ENCODE data around the gene WDR90. TPM values are rescaled to one million over a fixed set of nuclear protein-coding genes. Genes with fewer than 3 reads are reported as not detected.

The WDR90 gene
- total and polyA plus RNA-seq, 7 donors, result 4.0 to 9.7 (median 8.0) TPM

DNA sequence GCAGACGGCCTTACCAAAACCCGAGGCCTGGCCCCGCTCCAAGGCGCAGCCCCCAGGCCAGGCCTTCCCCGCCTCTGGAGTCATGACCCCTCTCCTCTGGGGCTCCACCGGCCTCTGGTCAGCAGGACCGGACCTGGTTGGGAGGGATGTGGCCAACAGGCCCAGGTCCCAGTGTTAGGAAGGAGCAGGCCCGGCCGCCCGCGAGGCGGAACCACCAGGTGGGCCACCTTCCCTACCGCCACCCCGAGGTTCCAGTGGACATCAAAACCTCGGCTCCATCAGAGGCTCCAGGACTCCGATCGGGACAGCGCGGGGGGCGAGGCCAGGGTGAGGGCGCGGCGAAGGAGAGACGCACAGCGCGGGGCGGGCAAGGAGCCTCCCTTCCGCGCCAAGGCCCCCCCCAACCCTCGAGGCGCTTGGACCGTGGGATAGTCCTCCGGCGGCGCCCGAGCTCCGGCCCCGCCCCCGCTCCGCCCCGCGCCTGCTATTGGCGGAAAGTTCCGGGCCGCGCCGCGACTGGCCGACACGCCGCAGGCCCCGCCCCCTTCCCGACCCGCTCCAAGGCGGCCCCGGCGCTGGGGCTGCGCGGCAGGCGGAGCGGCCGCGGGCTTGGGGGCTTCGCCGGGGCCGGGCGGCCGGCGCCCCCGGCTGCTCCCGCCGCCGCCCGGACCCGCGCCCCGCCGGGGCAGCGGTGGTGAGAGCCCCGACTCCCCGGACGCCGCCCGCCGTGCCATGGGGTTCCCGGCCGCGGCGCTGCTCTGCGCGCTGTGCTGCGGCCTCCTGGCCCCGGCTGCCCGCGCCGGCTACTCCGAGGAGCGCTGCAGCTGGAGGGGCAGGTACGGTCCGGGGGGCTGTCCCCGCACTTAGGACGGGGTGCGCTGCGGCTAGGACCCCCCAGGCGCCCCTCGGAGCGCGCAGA is 65.7 kb downstream of the WDR90 start, which contains the start of gene METRN:
TSS of gene METRN (plus strand) at position 561 of the 919 bp plus-strand sequence. CDS start at position 733, 172 bp downstream.
- intact Hi-C loops (cut with DNase I), result loop anchor here in 1 of 2 donors (5.0 kb wide), 2 partner anchors 72 to 342 kb away; partner anchors contain the start of genes CHTF18 and RPUSD1
- Histone ChIP-seq H3K4me3 (peak within 1 kb of the TSS; percentile 74), H3K36me3 (ENCODE audit: insufficient read depth in 1 of 2, low read depth in 1 of 2) (no peaks in the 10 kb centered on the region), H3K27ac (no peak within 1 kb of the TSS), H3K27me3 (ENCODE audit: insufficient read depth in 3 of 3, low read length in 2 of 3) (peaks cover 0 to 18% (median 9%) of the 10 kb centered on the region in 3 donors), H3K9me3 (no peaks in the 10 kb centered on the region), H3K4me1 (peaks cover 12% of the 10 kb centered on the region)
- 4 to 15% (median 7%) methylated on average over 23 to 108 of the region's 108 CpGs for WGBS, 3 donors
- peak; percentile 90 to 91 (median 90) for ATAC-seq
- TF ChIP-seq, protein P1, sequence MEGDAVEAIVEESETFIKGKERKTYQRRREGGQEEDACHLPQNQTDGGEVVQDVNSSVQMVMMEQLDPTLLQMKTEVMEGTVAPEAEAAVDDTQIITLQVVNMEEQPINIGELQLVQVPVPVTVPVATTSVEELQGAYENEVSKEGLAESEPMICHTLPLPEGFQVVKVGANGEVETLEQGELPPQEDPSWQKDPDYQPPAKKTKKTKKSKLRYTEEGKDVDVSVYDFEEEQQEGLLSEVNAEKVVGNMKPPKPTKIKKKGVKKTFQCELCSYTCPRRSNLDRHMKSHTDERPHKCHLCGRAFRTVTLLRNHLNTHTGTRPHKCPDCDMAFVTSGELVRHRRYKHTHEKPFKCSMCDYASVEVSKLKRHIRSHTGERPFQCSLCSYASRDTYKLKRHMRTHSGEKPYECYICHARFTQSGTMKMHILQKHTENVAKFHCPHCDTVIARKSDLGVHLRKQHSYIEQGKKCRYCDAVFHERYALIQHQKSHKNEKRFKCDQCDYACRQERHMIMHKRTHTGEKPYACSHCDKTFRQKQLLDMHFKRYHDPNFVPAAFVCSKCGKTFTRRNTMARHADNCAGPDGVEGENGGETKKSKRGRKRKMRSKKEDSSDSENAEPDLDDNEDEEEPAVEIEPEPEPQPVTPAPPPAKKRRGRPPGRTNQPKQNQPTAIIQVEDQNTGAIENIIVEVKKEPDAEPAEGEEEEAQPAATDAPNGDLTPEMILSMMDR (IDR thresholded peaks at IDR 0.05), result no peak
- DNase-seq, result peak; percentile 95 to 96

DNA sequence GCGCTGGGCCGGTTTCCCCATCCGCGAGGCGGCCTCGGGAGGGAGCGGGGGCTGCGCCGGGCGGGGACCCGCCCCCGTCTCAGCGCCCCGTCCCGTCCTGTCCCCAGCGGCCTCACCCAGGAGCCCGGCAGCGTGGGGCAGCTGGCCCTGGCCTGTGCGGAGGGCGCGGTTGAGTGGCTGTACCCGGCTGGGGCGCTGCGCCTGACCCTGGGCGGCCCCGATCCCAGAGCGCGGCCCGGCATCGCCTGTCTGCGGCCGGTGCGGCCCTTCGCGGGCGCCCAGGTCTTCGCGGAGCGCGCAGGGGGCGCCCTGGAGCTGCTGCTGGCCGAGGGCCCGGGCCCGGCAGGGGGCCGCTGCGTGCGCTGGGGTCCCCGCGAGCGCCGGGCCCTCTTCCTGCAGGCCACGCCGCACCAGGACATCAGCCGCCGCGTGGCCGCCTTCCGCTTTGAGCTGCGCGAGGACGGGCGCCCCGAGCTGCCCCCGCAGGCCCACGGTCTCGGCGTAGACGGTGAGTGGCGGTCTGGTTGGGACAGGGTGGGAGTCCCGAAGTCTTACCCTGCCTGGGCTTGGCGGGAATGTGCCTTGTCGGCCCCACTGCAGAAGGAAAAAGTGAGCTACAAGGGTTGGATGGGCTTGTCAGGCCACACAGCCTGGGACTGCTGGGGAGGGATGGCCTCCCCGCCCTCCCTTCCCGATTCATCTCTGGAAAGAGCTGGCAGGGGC is 66.5 kb downstream of the WDR90 start:
- peaks cover 0 to 10% (median 3%) of the 10 kb centered on the region in 3 donors for H3K27me3 ChIP-seq (ENCODE audit: insufficient read depth in 3 of 3, low read length in 2 of 3)
- peak overlapping the region; percentile 74 for H3K4me3 ChIP-seq
- 0 to 2% (median 1%) methylated on average over 58 to 74 of the region's 74 CpGs for WGBS, 3 donors
- intact Hi-C loops (cut with DNase I), result no loop called here
- no peak overlapping the region for H3K27ac ChIP-seq
- H3K4me1 ChIP-seq, result peaks cover 18% of the 10 kb centered on the region
- TF ChIP-seq, protein P1 (IDR thresholded peaks at IDR 0.05), result no peak
- DNase-seq, result no peak
- H3K9me3 ChIP-seq, result no peaks in the 10 kb centered on the region
- no peaks in the 10 kb centered on the region for H3K36me3 ChIP-seq (ENCODE audit: insufficient read depth in 1 of 2, low read depth in 1 of 2)
- no peak for ATAC-seq

DNA sequence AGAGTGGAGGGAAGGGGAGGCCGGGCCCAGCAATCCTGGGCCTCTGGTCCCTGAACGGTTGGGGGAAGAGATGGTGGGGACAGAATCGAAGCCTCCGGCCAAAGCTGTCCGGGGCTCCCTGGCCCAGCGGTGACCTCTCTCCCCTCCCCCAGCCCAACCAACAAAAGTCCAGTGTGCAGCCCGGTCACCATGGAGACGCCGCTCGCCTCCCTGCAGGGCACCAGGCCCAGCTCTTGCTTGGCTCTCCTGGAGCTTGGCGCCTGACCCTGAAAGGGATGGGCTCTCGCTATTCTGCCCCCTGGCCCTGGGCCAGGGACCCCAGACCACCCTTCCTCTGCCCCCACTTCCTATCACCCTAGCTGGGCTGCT is 67.0 kb downstream of the WDR90 start:
- H3K27me3 ChIP-seq (ENCODE audit: insufficient read depth in 3 of 3, low read length in 2 of 3), result peaks cover 0 to 4% (median 2%) of the 10 kb centered on the region in 3 donors
- peaks cover 18% of the 10 kb centered on the region for H3K4me1 ChIP-seq
- no peaks in the 10 kb centered on the region for H3K36me3 ChIP-seq (ENCODE audit: insufficient read depth in 1 of 2, low read depth in 1 of 2)
- intact Hi-C loops (cut with DNase I), result no loop called here
- DNase-seq, result no peak
- H3K9me3 ChIP-seq, result no peaks in the 10 kb centered on the region
- TF ChIP-seq, protein P1 (IDR thresholded peaks at IDR 0.05), result no peak
- no peak for ATAC-seq
- H3K4me3 ChIP-seq, result peak overlapping the region; percentile 74
- no peak overlapping the region for H3K27ac ChIP-seq
- WGBS, 3 donors, result 10 to 36% (median 17%) methylated on average over 2 to 12 of the region's 12 CpGs

DNA sequence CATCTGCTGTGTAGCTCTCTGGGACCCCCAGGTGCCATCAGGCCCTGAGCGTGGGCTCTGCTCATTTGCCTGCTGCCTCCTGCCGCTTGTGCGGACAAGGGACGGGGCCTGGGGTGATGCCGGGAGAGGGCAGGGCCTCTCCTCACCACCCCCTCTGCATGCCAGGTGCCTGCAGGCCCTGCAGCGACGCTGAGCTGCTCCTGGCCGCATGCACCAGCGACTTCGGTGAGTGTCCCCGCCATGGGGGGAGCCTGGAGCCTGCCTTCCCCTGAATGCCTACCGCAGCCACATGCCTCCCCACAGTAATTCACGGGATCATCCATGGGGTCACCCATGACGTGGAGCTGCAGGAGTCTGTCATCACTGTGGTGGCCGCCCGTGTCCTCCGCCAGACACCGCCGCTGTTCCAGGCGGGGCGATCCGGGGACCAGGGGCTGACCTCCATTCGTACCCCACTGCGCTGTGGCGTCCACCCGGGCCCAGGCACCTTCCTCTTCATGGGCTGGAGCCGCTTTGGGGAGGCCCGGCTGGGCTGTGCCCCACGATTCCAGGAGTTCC is 67.7 kb downstream of the WDR90 start:
- TF ChIP-seq, protein P1 (IDR thresholded peaks at IDR 0.05), result no peak
- H3K9me3 ChIP-seq, result no peaks in the 10 kb centered on the region
- peaks cover 24% of the 10 kb centered on the region for H3K4me1 ChIP-seq
- DNase-seq, result no peak
- no peak for ATAC-seq
- H3K27me3 ChIP-seq (ENCODE audit: insufficient read depth in 3 of 3, low read length in 2 of 3), result peaks cover 0 to 2% (median 0%) of the 10 kb centered on the region in 3 donors
- intact Hi-C loops (cut with DNase I), result no loop called here
- no peak overlapping the region for H3K27ac ChIP-seq
- no peak overlapping the region for H3K4me3 ChIP-seq
- peaks cover 0 to under 1% of the 10 kb centered on the region in 2 donors for H3K36me3 ChIP-seq (ENCODE audit: insufficient read depth in 1 of 2, low read depth in 1 of 2)
- 86 to 88% (median 87%) methylated on average over 26 to 29 of the region's 29 CpGs for WGBS, 3 donors

Other genes starting within 250 kb of the WDR90 start
- gene DECR2, start 247.5 kb upstream of the WDR90 start, total RNA-seq, result 10 to 100 TPM; 13.9 to 22.9 (median 19.6) TPM
- gene DECR2, start 247.5 kb upstream of the WDR90 start, polyA plus RNA-seq, result 10 to 100 TPM; 14.1 to 18.1 (median 15.8) TPM
- 10 to 100 TPM; 44.7 to 89.5 (median 71.5) TPM for gene RAB11FIP3, start 223.7 kb upstream of the WDR90 start, total RNA-seq
- gene RAB11FIP3, start 223.7 kb upstream of the WDR90 start, polyA plus RNA-seq, result 10 to 100 TPM; 20.3 to 26.1 (median 26.1) TPM
- 10 to 100 TPM; 15.5 to 32.1 (median 26.8) TPM for gene CAPN15, start 121.7 kb upstream of the WDR90 start, total RNA-seq
- gene CAPN15, start 121.7 kb upstream of the WDR90 start, polyA plus RNA-seq, result 10 to 100 TPM; 14.9 to 26.4 (median 22.6) TPM
- not detected for gene PRR35, start 89.0 kb upstream of the WDR90 start, total RNA-seq
- not detected for gene PRR35, start 89.0 kb upstream of the WDR90 start, polyA plus RNA-seq
- under 1 TPM in 3 of 4 donors, not detected in 1; 0.19 to 0.39 (median 0.27) TPM for gene NHLRC4, start 82.4 kb upstream of the WDR90 start, total RNA-seq
- under 1 TPM; 0.06 to 0.38 (median 0.27) TPM for gene NHLRC4, start 82.4 kb upstream of the WDR90 start, polyA plus RNA-seq
- gene PIGQ, start 79.4 kb upstream of the WDR90 start, total RNA-seq, result 10 to 100 TPM; 18.3 to 26.3 (median 22.0) TPM
- 10 to 100 TPM; 26.5 to 39.9 (median 27.2) TPM for gene PIGQ, start 79.4 kb upstream of the WDR90 start, polyA plus RNA-seq
- 10 to 100 TPM; 12.3 to 20.2 (median 14.4) TPM for gene RAB40C, start 59.3 kb upstream of the WDR90 start, total RNA-seq
- 10 to 100 TPM; 14.7 to 16.3 (median 15.7) TPM for gene RAB40C, start 59.3 kb upstream of the WDR90 start, polyA plus RNA-seq
- 1 to 10 TPM in 2 of 4 donors, under 1 TPM in 2; 0.30 to 2.0 (median 0.82) TPM for gene WFIKKN1, start 18.4 kb upstream of the WDR90 start, total RNA-seq
- under 1 TPM; 0.31 to 0.61 (median 0.36) TPM for gene WFIKKN1, start 18.4 kb upstream of the WDR90 start, polyA plus RNA-seq
- gene METTL26, start 13.1 kb upstream of the WDR90 start, total RNA-seq, result 10 to 100 TPM; 42.4 to 55.6 (median 48.4) TPM
- 10 to 100 TPM; 90.8 to 97.8 (median 96.4) TPM for gene METTL26, start 13.1 kb upstream of the WDR90 start, polyA plus RNA-seq
- 10 to 100 TPM; 61.6 to 80.2 (median 68.9) TPM for gene MCRIP2, start 7.5 kb upstream of the WDR90 start, total RNA-seq
- 100 to 1,000 TPM in 2 of 3 donors, 10 to 100 TPM in 1; 95.1 to 124 (median 108) TPM for gene MCRIP2, start 7.5 kb upstream of the WDR90 start, polyA plus RNA-seq
- 10 to 100 TPM; 38.8 to 56.8 (median 48.8) TPM for gene RHOT2, start 18.8 kb downstream of the WDR90 start, total RNA-seq
- 10 to 100 TPM; 47.7 to 75.8 (median 52.6) TPM for gene RHOT2, start 18.8 kb downstream of the WDR90 start, polyA plus RNA-seq
- under 1 TPM; 0.13 to 0.42 (median 0.29) TPM for gene RHBDL1, start 26.3 kb downstream of the WDR90 start, total RNA-seq
- gene RHBDL1, start 26.3 kb downstream of the WDR90 start, polyA plus RNA-seq, result under 1 TPM; 0.06 to 0.08 (median 0.08) TPM
- gene STUB1, start 31.0 kb downstream of the WDR90 start, total RNA-seq, result 100 to 1,000 TPM; 108 to 150 (median 115) TPM
- gene STUB1, start 31.0 kb downstream of the WDR90 start, polyA plus RNA-seq, result 100 to 1,000 TPM; 127 to 147 (median 134) TPM
- 10 to 100 TPM; 19.1 to 27.5 (median 23.1) TPM for gene JMJD8, start 35.0 kb downstream of the WDR90 start, total RNA-seq
- gene JMJD8, start 35.0 kb downstream of the WDR90 start, polyA plus RNA-seq, result 10 to 100 TPM; 25.5 to 63.5 (median 41.5) TPM
- 10 to 100 TPM in 3 of 4 donors, 1 to 10 TPM in 1; 9.9 to 15.0 (median 12.1) TPM for gene WDR24, start 41.0 kb downstream of the WDR90 start, total RNA-seq
- gene WDR24, start 41.0 kb downstream of the WDR90 start, polyA plus RNA-seq, result 10 to 100 TPM in 1 of 3 donors, 1 to 10 TPM in 2; 5.2 to 15.8 (median 8.8) TPM
- gene FBXL16, start 56.4 kb downstream of the WDR90 start, total RNA-seq, result under 1 TPM in 2 of 4 donors, not detected in 2; 0.08 TPM
- under 1 TPM; 0.04 to 0.16 (median 0.10) TPM for gene FBXL16, start 56.4 kb downstream of the WDR90 start, polyA plus RNA-seq
- gene METRN, start 65.8 kb downstream of the WDR90 start, total RNA-seq, result 10 to 100 TPM; 19.6 to 25.8 (median 22.8) TPM
- 10 to 100 TPM; 17.9 to 28.0 (median 27.4) TPM for gene METRN, start 65.8 kb downstream of the WDR90 start, polyA plus RNA-seq
- 10 to 100 TPM; 30.9 to 45.6 (median 34.5) TPM for gene ANTKMT, start 71.8 kb downstream of the WDR90 start, total RNA-seq
- gene ANTKMT, start 71.8 kb downstream of the WDR90 start, polyA plus RNA-seq, result 10 to 100 TPM; 16.1 to 56.0 (median 26.3) TPM
- under 1 TPM in 1 of 4 donors, not detected in 3; 0.11 TPM for gene CCDC78, start 77.1 kb downstream of the WDR90 start, total RNA-seq
- gene CCDC78, start 77.1 kb downstream of the WDR90 start, polyA plus RNA-seq, result under 1 TPM in 2 of 3 donors, not detected in 1; 0.12 to 0.16 TPM
- gene HAGHL, start 77.7 kb downstream of the WDR90 start, total RNA-seq, result 1 to 10 TPM in 1 of 4 donors, under 1 TPM in 3; 0.42 to 1.6 (median 0.71) TPM
- gene HAGHL, start 77.7 kb downstream of the WDR90 start, polyA plus RNA-seq, result 1 to 10 TPM in 1 of 3 donors, under 1 TPM in 2; 0.38 to 4.4 (median 0.58) TPM
- gene CIAO3, start 91.6 kb downstream of the WDR90 start, total RNA-seq, result 10 to 100 TPM; 12.3 to 25.9 (median 23.6) TPM
- gene CIAO3, start 91.6 kb downstream of the WDR90 start, polyA plus RNA-seq, result 10 to 100 TPM; 26.7 to 43.0 (median 38.9) TPM
- under 1 TPM in 1 of 4 donors, not detected in 3; 0.17 TPM for gene MSLN, start 111.4 kb downstream of the WDR90 start, total RNA-seq
- under 1 TPM; 0.03 to 0.10 (median 0.08) TPM for gene MSLN, start 111.4 kb downstream of the WDR90 start, polyA plus RNA-seq
- gene RPUSD1, start 139.0 kb downstream of the WDR90 start, total RNA-seq, result 10 to 100 TPM in 1 of 4 donors, 1 to 10 TPM in 3; 4.4 to 10.9 (median 7.6) TPM
- 10 to 100 TPM; 11.7 to 25.7 (median 25.2) TPM for gene RPUSD1, start 139.0 kb downstream of the WDR90 start, polyA plus RNA-seq
- gene CHTF18, start 139.3 kb downstream of the WDR90 start, total RNA-seq, result 1 to 10 TPM; 2.5 to 4.5 (median 4.0) TPM
- gene CHTF18, start 139.3 kb downstream of the WDR90 start, polyA plus RNA-seq, result 1 to 10 TPM; 1.7 to 8.4 (median 2.2) TPM
- not detected for gene GNG13, start 151.4 kb downstream of the WDR90 start, total RNA-seq
- gene GNG13, start 151.4 kb downstream of the WDR90 start, polyA plus RNA-seq, result not detected

Data from psoas muscle (tissue), 8 donors.